Endothelial cell of umbilical vein (primary cell): Measurements from ENCODE around the gene LYRM1. TPM values are rescaled to one million over a fixed set of nuclear protein-coding genes. Genes with fewer than 3 reads are reported as not detected.

Source experiments
- BruUV-seq: library from RNA; stranded (reverse); fragments of 400-500 nt; replicated peaks from 2 replicates; lab custom pipeline; 2021; lab: Mats Ljungman, UMichigan
- CTCF ChIA-PET: fragments of 300-600, 350-600 bp; sonication (Branson Sonifier 250); formaldehyde crosslinking; loops from one replicate; lab custom pipeline; 2021; ENCODE audit warnings: antibody characterized with exemption, inconsistent platforms; lab: Charles Lee
- POLR2A ChIA-PET: fragments of 300-600, 350-600 bp; sonication (Branson Sonifier 250); formaldehyde crosslinking; loops from one replicate; lab custom pipeline; 2021; ENCODE audit warnings: antibody characterized with exemption, inconsistent platforms; lab: Charles Lee
- DNase-seq: peaks from one replicate; pipeline ENCODE4 v3.0.0-alpha.2; 2011; ENCODE audit warnings: low read depth, low spot score
- FAIRE-seq: peaks from 2 replicates; lab custom pipeline; 2011; peaks lifted over from hg19 to GRCh38; lab: Jason Lieb, UNC
- H2AFZ ChIP-seq: 2 replicates; pipeline ENCODE4 v1.6.0; 2012; ENCODE audit warnings: low read depth, low read length, control low read depth, inconsistent platforms
- H3K27ac ChIP-seq: 2 replicates; pipeline ENCODE4 v1.5.1; 2011; ENCODE audit warnings: low read depth, mild to moderate bottlenecking, control low read depth, low read length, moderate library complexity; ENCODE audit not compliant: insufficient read depth
- H3K27me3 ChIP-seq, 2 experiments: 2 replicates each; pipeline versions ENCODE4 v1.6.0 to v1.6.1; 2011; ENCODE audit warnings: low read length in 2 of 2, mixed read lengths in 1 of 2; ENCODE audit not compliant: control insufficient read depth in 2 of 2, insufficient read depth in 2 of 2
- H3K36me3 ChIP-seq, 2 experiments: 2 replicates in 1 of 2; 3 replicates in 1 of 2; pipeline ENCODE4 v1.5.1; 2011; ENCODE audit warnings: low read length in 2 of 2, mild to moderate bottlenecking in 1 of 2, moderate library complexity in 1 of 2; ENCODE audit not compliant: control insufficient read depth in 2 of 2, insufficient read depth in 2 of 2; ENCODE audit errors: extremely low read depth in 1 of 2
- H3K4me1 ChIP-seq: 3 replicates; pipeline ENCODE4 v1.5.1; 2011; ENCODE audit warnings: mild to moderate bottlenecking, low read length; ENCODE audit not compliant: control insufficient read depth, insufficient read depth; ENCODE audit errors: extremely low read depth
- H3K4me2 ChIP-seq: 2 replicates; pipeline ENCODE4 v1.6.1; 2011; ENCODE audit warnings: low read length, control low read depth, mixed read lengths; ENCODE audit not compliant: insufficient read depth
- H3K4me3 ChIP-seq, 3 experiments: fragments of 200-600 bp in 1 of 3; sonication (generic), shearing (Covaris generic) in 1 of 3; replicated peaks in 1 of 3; 2 replicates each; pipeline ENCODE4 v1.5.1; 2011 to 2016; ENCODE audit warnings: control low read depth in 3 of 3, low read length in 3 of 3, mild to moderate bottlenecking in 2 of 3, inconsistent platforms in 1 of 3, low read depth in 1 of 3, moderate library complexity in 1 of 3; ENCODE audit not compliant: insufficient read depth in 1 of 3
- H3K79me2 ChIP-seq: 2 replicates; pipeline ENCODE4 v1.6.0; 2012; ENCODE audit warnings: low read length, inconsistent platforms; ENCODE audit not compliant: control insufficient read depth, insufficient read depth
- H3K9ac ChIP-seq: replicated peaks from 2 replicates; pipeline ENCODE3; 2011; ENCODE audit warnings: low read length, control low read depth; ENCODE audit not compliant: insufficient read depth; ENCODE audit errors: extremely low read depth
- H3K9me1 ChIP-seq: replicated peaks from 3 replicates; pipeline ENCODE4 v1.6.0; 2011; ENCODE audit warnings: mild to moderate bottlenecking, low read length; ENCODE audit not compliant: control insufficient read depth, insufficient read depth; ENCODE audit errors: extremely low read depth
- H3K9me3 ChIP-seq: replicated peaks from 2 replicates; pipeline ENCODE4 v1.5.1; 2012; ENCODE audit warnings: low read length, inconsistent platforms; ENCODE audit not compliant: control insufficient read depth, insufficient read depth
- H4K20me1 ChIP-seq: replicated peaks from 2 replicates; pipeline ENCODE3; 2011; ENCODE audit warnings: mild to moderate bottlenecking, low read length; ENCODE audit not compliant: control insufficient read depth, insufficient read depth; ENCODE audit errors: extremely low read depth
- EZH2 ChIP-seq: IDR thresholded peaks from 2 replicates; pipeline ENCODE4 v1.6.1; 2012; ENCODE audit warnings: borderline replicate concordance, low read depth, mild to moderate bottlenecking, moderate library complexity, low read length, inconsistent platforms; ENCODE audit not compliant: severe bottlenecking
- FOS ChIP-seq: IDR thresholded peaks from 2 replicates; pipeline ENCODE4 v1.6.1; 2011; ENCODE audit warnings: mild to moderate bottlenecking, low read length, moderate library complexity, borderline replicate concordance; ENCODE audit not compliant: insufficient read depth
- JUN ChIP-seq: IDR thresholded peaks from 2 replicates; pipeline ENCODE4 v1.6.1; 2011; ENCODE audit warnings: borderline replicate concordance, low read depth; ENCODE audit not compliant: insufficient read length, insufficient read depth
- MYC ChIP-seq: IDR thresholded peaks from one replicate; pipeline ENCODE4 v1.6.1; 2011; ENCODE audit warnings: mild to moderate bottlenecking, low read depth, low read length
- POLR2A ChIP-seq: IDR thresholded peaks from 2 replicates; pipeline ENCODE4 v1.6.1; 2012; ENCODE audit warnings: low read depth, mild to moderate bottlenecking, control low read depth, low read length
- dilution Hi-C: fragments of 300-500 bp; cut with MboI; formaldehyde crosslinking; loops from one replicate; pipeline ENCODE4 v1.15.0; 2019; ENCODE audit warnings: low sequenced_read_pairs; ENCODE audit not compliant: extremely low pct_ligation_motif_present
- intact Hi-C: fragments of 100-400 bp; cut with micrococcal nuclease; formaldehyde crosslinking; loops from one replicate; pipeline ENCODE4 v1.10.0; 2022
- polyA plus RNA-seq, 4 experiments: library from polyadenylated mRNA; depleted of rRNA in 3 of 4; stranded (reverse) in 3 of 4; unstranded in 1 of 4; fragments of >200 nt; gene quantifications; 2 replicates each; pipeline versions ENCODE4 v1.2.1 to v1.2.3, GENCODE V29; 2011 to 2012; ENCODE audit warnings: missing spikeins in 1 of 4
- total RNA-seq: library from RNA; stranded (reverse); gene quantifications from 2 replicates; pipeline ENCODE4 v1.2.3, GENCODE V29; 2021
- TF ChIP-seq, protein P1 (sequence below): IDR thresholded peaks from 2 replicates; pipeline ENCODE4 v1.6.1; 2011; ENCODE audit not compliant: insufficient read depth, insufficient read length
- TF ChIP-seq, protein P2 (sequence below), 2 donors: IDR thresholded peaks; 1 replicate in 1 of 2; 2 replicates in 1 of 2; pipeline ENCODE4 v1.5.1; 2011; ENCODE audit warnings: low read length in 2 of 2, mild to moderate bottlenecking in 2 of 2, moderate library complexity in 2 of 2, control low read depth in 1 of 2, inconsistent platforms in 1 of 2, low read depth in 1 of 2; ENCODE audit not compliant: insufficient read depth in 1 of 2; ENCODE audit errors: extremely low read depth in 1 of 2

LYRM1 gene
- total and polyA plus RNA-seq, 2 donors (not counting 3 experiments of a cell fraction or from before 2014, with no cell fraction given), result 20.4 to 28.4 TPM

DNA sequence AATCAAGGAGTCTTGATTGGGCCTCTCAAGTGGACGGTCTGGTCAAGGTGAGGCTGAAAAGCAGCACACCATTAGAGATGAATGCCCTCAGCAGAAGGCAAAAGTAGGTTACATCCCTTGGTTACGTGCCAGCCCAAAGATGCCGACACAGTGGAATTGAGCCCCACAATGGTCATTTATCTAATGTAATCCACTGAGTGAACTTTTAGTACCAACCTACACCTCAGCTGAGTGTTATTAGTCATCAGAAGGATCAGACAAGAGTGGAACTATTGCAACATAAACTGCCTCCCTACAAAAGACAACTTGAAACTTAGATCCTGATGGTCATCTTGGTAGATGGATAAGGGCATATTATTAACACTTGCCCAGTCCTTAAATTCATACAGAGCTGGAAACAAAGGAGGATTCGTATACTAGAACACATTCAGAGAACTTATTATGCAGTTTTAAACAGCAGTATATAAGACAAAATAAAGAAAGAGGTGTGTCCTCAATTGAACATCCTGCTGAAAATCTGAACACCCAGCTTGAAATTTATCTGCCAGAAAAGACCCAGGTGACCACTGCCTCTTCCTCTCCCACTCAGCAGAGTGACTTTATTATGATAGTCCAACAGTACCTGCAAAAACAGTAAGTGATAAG is 3.2 kb upstream of the LYRM1 start:
- no peak overlapping the region for H3K27ac ChIP-seq
- no peak overlapping the region for H3K9ac ChIP-seq
- CTCF ChIA-PET, result interaction anchor here (1.1 to 3.6 kb wide), 5 partner anchors 10 to 262 kb away, joined by 3 to 33 read pairs (median 5); no protein-coding TSS in a partner anchor
- no peaks in the 10 kb centered on the region for H4K20me1 ChIP-seq
- TF ChIP-seq FOS, result no peak
- no peak for TF ChIP-seq EZH2
- TF ChIP-seq POLR2A, result peak; percentile 52
- TF ChIP-seq, protein P1, sequence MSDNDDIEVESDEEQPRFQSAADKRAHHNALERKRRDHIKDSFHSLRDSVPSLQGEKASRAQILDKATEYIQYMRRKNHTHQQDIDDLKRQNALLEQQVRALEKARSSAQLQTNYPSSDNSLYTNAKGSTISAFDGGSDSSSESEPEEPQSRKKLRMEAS, result no peak
- TF ChIP-seq, protein P2, sequence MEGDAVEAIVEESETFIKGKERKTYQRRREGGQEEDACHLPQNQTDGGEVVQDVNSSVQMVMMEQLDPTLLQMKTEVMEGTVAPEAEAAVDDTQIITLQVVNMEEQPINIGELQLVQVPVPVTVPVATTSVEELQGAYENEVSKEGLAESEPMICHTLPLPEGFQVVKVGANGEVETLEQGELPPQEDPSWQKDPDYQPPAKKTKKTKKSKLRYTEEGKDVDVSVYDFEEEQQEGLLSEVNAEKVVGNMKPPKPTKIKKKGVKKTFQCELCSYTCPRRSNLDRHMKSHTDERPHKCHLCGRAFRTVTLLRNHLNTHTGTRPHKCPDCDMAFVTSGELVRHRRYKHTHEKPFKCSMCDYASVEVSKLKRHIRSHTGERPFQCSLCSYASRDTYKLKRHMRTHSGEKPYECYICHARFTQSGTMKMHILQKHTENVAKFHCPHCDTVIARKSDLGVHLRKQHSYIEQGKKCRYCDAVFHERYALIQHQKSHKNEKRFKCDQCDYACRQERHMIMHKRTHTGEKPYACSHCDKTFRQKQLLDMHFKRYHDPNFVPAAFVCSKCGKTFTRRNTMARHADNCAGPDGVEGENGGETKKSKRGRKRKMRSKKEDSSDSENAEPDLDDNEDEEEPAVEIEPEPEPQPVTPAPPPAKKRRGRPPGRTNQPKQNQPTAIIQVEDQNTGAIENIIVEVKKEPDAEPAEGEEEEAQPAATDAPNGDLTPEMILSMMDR (IDR thresholded peaks at IDR 0.05; ENCODE audit: extremely low read depth in 1 of 2, insufficient read depth in 1 of 2, low read depth in 1 of 2, low read length in 2 of 2), result no peak
- TF ChIP-seq MYC, result no peak
- no peak for TF ChIP-seq JUN
- no peaks in the 10 kb centered on the region for H3K9me3 ChIP-seq
- H3K79me2 ChIP-seq, result peaks cover 89% of the 10 kb centered on the region
- intact Hi-C loops, result no loop called here
- peaks cover 7 to 25% of the 10 kb centered on the region in 2 experiments for H3K36me3 ChIP-seq
- FAIRE-seq, result no peak
- no peaks in the 10 kb centered on the region for H3K9me1 ChIP-seq
- DNase-seq, result no peak
- dilution Hi-C loops, result no loop called here
- H3K4me2 ChIP-seq, result peak overlapping the region; percentile 92
- POLR2A ChIA-PET, result interaction anchor here (1.1 kb wide), 1 partner anchor 44 kb away, joined by 3 read pairs; no protein-coding TSS in a partner anchor
- peak overlapping the region in 2 of 3 experiments; percentile 83 to 96 for H3K4me3 ChIP-seq
- no peaks in the 10 kb centered on the region for H3K27me3 ChIP-seq
- H2AFZ ChIP-seq, result no peak overlapping the region
- no TSS peak for BruUV-seq
- H3K4me1 ChIP-seq, result peaks cover 30% of the 10 kb centered on the region
